SK-N-SH treated with all-trans-retinoic acid at 6 μM for 48 hours (cell line): ENCODE data around the gene OR2T12.

Experiments used
- ARNTL ChIP-seq: fragments of 450-650 bp; formaldehyde crosslinking; IDR thresholded peaks from 2 replicates; pipeline ENCODE4 v1.5.0; 2020; ENCODE audit warnings: low read depth, mild to moderate bottlenecking, moderate library complexity, borderline replicate concordance
- CREB5 ChIP-seq: fragments of 250-450 bp; sonication (Bioruptor Pico); IDR thresholded peaks from 2 replicates; pipeline ENCODE4 v1.5.1; 2020; ENCODE audit warnings: low read depth, mild to moderate bottlenecking, moderate library complexity
- ISL1 ChIP-seq: fragments of 250-450 bp; sonication (Bioruptor Pico); IDR thresholded peaks from 2 replicates; pipeline ENCODE4 v2.1.2; 2022; ENCODE audit warnings: mild to moderate bottlenecking, moderate library complexity
- SNAI2 ChIP-seq: fragments of 250-450 bp; sonication (Bioruptor Pico); IDR thresholded peaks from 2 replicates; pipeline ENCODE4 v1.5.0; 2020; ENCODE audit warnings: mild to moderate bottlenecking, moderate library complexity
- TCF4 ChIP-seq: fragments of 250-450 bp; sonication (Bioruptor Pico); IDR thresholded peaks from 2 replicates; pipeline ENCODE4 v1.8.0; 2021; ENCODE audit warnings: mild to moderate bottlenecking, moderate library complexity, borderline replicate concordance
- ZFP3 ChIP-seq: fragments of 250-450 bp; sonication (Bioruptor Pico); IDR thresholded peaks from 2 replicates; pipeline ENCODE4 v1.5.0; 2020; ENCODE audit warnings: mild to moderate bottlenecking, moderate library complexity
- ZNF565 ChIP-seq: fragments of 450-650 bp; formaldehyde crosslinking; conservative IDR thresholded peaks from 2 replicates; pipeline ENCODE4 v1.5.0; 2020; ENCODE audit warnings: low read depth, mild to moderate bottlenecking, moderate library complexity
- TF ChIP-seq, protein P1 (sequence below): fragments of 250-450 bp; sonication (Bioruptor Pico); IDR thresholded peaks from 2 replicates; pipeline ENCODE4 v1.5.1; 2021; ENCODE audit warnings: mild to moderate bottlenecking, moderate library complexity

DNA sequence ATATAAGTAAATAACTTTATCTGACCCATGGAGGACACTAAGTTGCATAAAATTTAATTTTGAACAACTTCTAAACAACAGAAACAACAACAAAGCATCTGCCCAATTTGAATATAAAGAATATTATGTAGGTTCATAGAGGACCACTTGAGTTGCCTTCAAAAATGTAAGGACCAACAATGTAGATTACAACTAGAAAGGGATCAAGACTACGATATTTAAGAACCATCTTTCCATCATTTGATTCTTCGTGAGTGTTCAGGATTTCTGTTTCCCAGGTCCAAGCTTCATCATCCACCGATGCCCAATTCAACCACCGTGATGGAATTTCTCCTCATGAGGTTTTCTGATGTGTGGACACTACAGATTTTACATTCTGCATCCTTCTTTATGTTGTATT is 45.3 kb upstream of the OR2T12 start, which contains the start of gene OR14C36:
- TF ChIP-seq ISL1 (no peak), TCF4 (no peak), CREB5 (CRISPR knock-in tag) (no peak), ZFP3 (CRISPR knock-in tag) (no peak), ARNTL (CRISPR knock-in tag) (no peak), ZNF565 (CRISPR knock-in tag) (no peak), SNAI2 (CRISPR knock-in tag) (no peak)
- TF ChIP-seq, protein P1, sequence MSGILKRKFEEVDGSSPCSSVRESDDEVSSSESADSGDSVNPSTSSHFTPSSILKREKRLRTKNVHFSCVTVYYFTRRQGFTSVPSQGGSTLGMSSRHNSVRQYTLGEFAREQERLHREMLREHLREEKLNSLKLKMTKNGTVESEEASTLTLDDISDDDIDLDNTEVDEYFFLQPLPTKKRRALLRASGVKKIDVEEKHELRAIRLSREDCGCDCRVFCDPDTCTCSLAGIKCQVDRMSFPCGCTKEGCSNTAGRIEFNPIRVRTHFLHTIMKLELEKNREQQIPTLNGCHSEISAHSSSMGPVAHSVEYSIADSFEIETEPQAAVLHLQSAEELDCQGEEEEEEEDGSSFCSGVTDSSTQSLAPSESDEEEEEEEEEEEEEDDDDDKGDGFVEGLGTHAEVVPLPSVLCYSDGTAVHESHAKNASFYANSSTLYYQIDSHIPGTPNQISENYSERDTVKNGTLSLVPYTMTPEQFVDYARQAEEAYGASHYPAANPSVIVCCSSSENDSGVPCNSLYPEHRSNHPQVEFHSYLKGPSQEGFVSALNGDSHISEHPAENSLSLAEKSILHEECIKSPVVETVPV (CRISPR knock-in tag) = no peak
